ENCODE data around the gene KLHL8. TPM values are rescaled to one million over a fixed set of nuclear protein-coding genes. Genes with fewer than 3 reads are reported as not detected.

Gene KLHL8
- 10 to 100 TPM; 11.0 to 12.0 TPM for total RNA-seq

GRCh38 chr4:87220094-87220822 is at the start of gene KLHL8:
TSS of gene KLHL8 (minus strand) at chr4:87220618. CDS start at chr4:87195539, 25,079 bp downstream.
- CTCF ChIA-PET: interaction anchor here (0.8 to 3.0 kb wide), 11 partner anchors 10 to 286 kb away, joined by 3 to 15 read pairs (median 4); partner anchors contain the start of genes AFF1 and HSD17B11

GRCh38 chr4:87270144-87270543 is 49.7 kb upstream of the KLHL8 start:
- no peak for DNase-seq
- Mint-ChIP-seq H3K27ac (no peak overlapping the region), H3K36me3 (no peaks in the 10 kb centered on the region), H3K27me3 (peaks cover 28% of the 10 kb centered on the region), H3K4me1 (no peaks in the 10 kb centered on the region), H3K9me3 (ENCODE audit: low read depth) (no peaks in the 10 kb centered on the region), H3K4me3 (no peak overlapping the region)
- CTCF ChIA-PET: interaction anchor here (1.0 kb wide), 1 partner anchor 199 kb away, joined by 4 read pairs; no protein-coding TSS in a partner anchor
- no peak for ATAC-seq

More at GRCh38 chr4:87220094-87220822, at the start of gene KLHL8:
- DNase-seq: peak; percentile 92
- peak within 1 kb of the TSS; percentile 93 for H3K27ac Mint-ChIP-seq
- H3K4me1 Mint-ChIP-seq: peaks cover 14% of the 10 kb centered on the region
- H3K27me3 Mint-ChIP-seq: peaks cover 9% of the 10 kb centered on the region
- no peaks in the 10 kb centered on the region for H3K36me3 Mint-ChIP-seq
- no peaks in the 10 kb centered on the region for H3K9me3 Mint-ChIP-seq (ENCODE audit: low read depth)
- peak; percentile 92 for ATAC-seq
- peak within 1 kb of the TSS; percentile 88 for H3K4me3 Mint-ChIP-seq

GRCh38 chr4:87268411-87268810 is 48.0 kb upstream of the KLHL8 start:
- peaks cover 31% of the 10 kb centered on the region for H3K27me3 Mint-ChIP-seq
- no peaks in the 10 kb centered on the region for H3K4me1 Mint-ChIP-seq
- ATAC-seq (no peak), DNase-seq (no peak)
- CTCF ChIA-PET: no interaction called here
- no peak overlapping the region for H3K27ac Mint-ChIP-seq
- H3K36me3 Mint-ChIP-seq: no peaks in the 10 kb centered on the region
- H3K9me3 Mint-ChIP-seq (ENCODE audit: low read depth): no peaks in the 10 kb centered on the region
- H3K4me3 Mint-ChIP-seq: no peak overlapping the region

GRCh38 chr4:87266986-87267385 is 46.6 kb upstream of the KLHL8 start:
- no peak for ATAC-seq

GRCh38 chr4:87262886-87263285 is 42.5 kb upstream of the KLHL8 start:
- CTCF ChIA-PET: no interaction called here
- Mint-ChIP-seq H3K36me3 (no peaks in the 10 kb centered on the region), H3K9me3 (ENCODE audit: low read depth) (no peaks in the 10 kb centered on the region), H3K27ac (no peak overlapping the region), H3K4me1 (no peaks in the 10 kb centered on the region), H3K4me3 (no peak overlapping the region), H3K27me3 (peaks cover 25% of the 10 kb centered on the region)
- DNase-seq (no peak), ATAC-seq (no peak)

More at GRCh38 chr4:87266986-87267385, 46.6 kb upstream of the KLHL8 start:
- Mint-ChIP-seq H3K27ac (no peak overlapping the region), H3K4me3 (no peak overlapping the region), H3K27me3 (peaks cover 26% of the 10 kb centered on the region), H3K36me3 (no peaks in the 10 kb centered on the region), H3K9me3 (ENCODE audit: low read depth) (no peaks in the 10 kb centered on the region), H3K4me1 (no peaks in the 10 kb centered on the region)
- CTCF ChIA-PET: interaction anchor here (0.7 kb wide), 1 partner anchor 678 kb away, joined by 3 read pairs; no protein-coding TSS in a partner anchor
- DNase-seq: no peak

- Mint-ChIP-seq H3K27ac (no peak overlapping the region), H3K9me3 (ENCODE audit: low read depth) (peaks cover 3% of the 10 kb centered on the region)
- CTCF ChIA-PET: no interaction called here
Observed at GRCh38 chr4:87260477-87260876, 40.1 kb upstream of the KLHL8 start.

GRCh38 chr4:87258677-87259076 is 38.3 kb upstream of the KLHL8 start:
- Mint-ChIP-seq H3K36me3 (no peaks in the 10 kb centered on the region), H3K27me3 (peaks cover 13% of the 10 kb centered on the region), H3K4me3 (no peak overlapping the region), H3K27ac (no peak overlapping the region), H3K4me1 (no peaks in the 10 kb centered on the region), H3K9me3 (ENCODE audit: low read depth) (peaks cover 3% of the 10 kb centered on the region)
- no peak for ATAC-seq
- no peak for DNase-seq
- CTCF ChIA-PET: no interaction called here

More at GRCh38 chr4:87260477-87260876, 40.1 kb upstream of the KLHL8 start:
- H3K4me1 Mint-ChIP-seq: no peaks in the 10 kb centered on the region
- no peak overlapping the region for H3K4me3 Mint-ChIP-seq
- DNase-seq: no peak
- H3K36me3 Mint-ChIP-seq: no peaks in the 10 kb centered on the region
- no peak for ATAC-seq
- H3K27me3 Mint-ChIP-seq: peaks cover 20% of the 10 kb centered on the region

DNA sequence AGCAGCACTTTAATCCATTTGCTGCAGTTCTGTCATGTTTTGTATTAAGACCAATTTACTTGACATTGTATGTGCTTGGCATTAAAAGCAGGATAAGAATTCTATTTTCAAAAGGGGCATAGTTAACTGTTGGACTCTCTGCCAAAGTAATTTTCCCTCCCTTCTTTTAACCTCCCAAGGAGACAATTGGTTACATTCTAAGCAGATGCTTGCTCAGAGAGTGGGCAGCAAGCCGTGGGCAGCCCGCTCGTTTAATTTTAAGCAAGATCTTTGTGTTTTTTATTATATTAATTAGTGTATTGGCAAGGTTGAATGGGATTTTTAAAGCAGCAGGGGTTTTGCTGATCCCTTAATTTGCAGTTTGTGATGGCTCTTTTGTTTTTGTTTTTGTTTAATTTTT is 37.1 kb upstream of the KLHL8 start:
- ATAC-seq (no peak), DNase-seq (no peak)
- no peak overlapping the region for H3K27ac Mint-ChIP-seq
- no peaks in the 10 kb centered on the region for H3K4me1 Mint-ChIP-seq
- H3K9me3 Mint-ChIP-seq (ENCODE audit: low read depth): peaks cover 3% of the 10 kb centered on the region
- CTCF ChIA-PET: no interaction called here
- no peaks in the 10 kb centered on the region for H3K36me3 Mint-ChIP-seq
- H3K4me3 Mint-ChIP-seq: no peak overlapping the region
- peaks cover 9% of the 10 kb centered on the region for H3K27me3 Mint-ChIP-seq

DNA sequence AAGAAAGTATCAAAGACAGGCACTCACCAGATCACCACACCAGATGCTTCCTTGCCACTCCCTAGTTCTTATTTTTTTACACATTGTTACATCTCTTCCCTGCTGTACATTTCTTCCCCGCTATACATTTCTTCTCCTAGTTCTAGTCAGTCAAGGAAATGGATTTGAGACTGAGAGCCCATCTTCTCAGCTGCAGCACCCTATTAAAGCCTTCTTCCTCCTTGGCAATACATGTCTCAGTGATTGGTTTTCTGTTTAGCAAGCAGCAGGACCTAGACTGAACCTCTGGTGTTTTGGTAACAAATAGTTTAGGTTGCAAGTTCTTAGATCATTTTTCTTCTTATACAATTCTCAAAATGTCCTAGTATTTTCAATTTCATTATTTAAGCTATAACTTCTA is 35.3 kb upstream of the KLHL8 start:
- ATAC-seq (no peak), DNase-seq (no peak)
- H3K4me1 Mint-ChIP-seq: no peaks in the 10 kb centered on the region
- peaks cover 9% of the 10 kb centered on the region for H3K27me3 Mint-ChIP-seq
- H3K9me3 Mint-ChIP-seq (ENCODE audit: low read depth): peaks cover 3% of the 10 kb centered on the region
- no peaks in the 10 kb centered on the region for H3K36me3 Mint-ChIP-seq
- H3K4me3 Mint-ChIP-seq: no peak overlapping the region
- no peak overlapping the region for H3K27ac Mint-ChIP-seq
- CTCF ChIA-PET: no interaction called here

- Mint-ChIP-seq H3K36me3 (no peaks in the 10 kb centered on the region), H3K27ac (no peak overlapping the region), H3K27me3 (peaks cover 10% of the 10 kb centered on the region), H3K4me3 (no peak overlapping the region), H3K9me3 (ENCODE audit: low read depth) (peaks cover 3% of the 10 kb centered on the region), H3K4me1 (no peaks in the 10 kb centered on the region)
- DNase-seq (no peak), ATAC-seq (no peak)
- CTCF ChIA-PET: no interaction called here
Observed at GRCh38 chr4:87251106-87251505, 30.7 kb upstream of the KLHL8 start.

- ATAC-seq: no peak
- Mint-ChIP-seq H3K4me3 (no peak overlapping the region), H3K36me3 (no peaks in the 10 kb centered on the region), H3K4me1 (no peaks in the 10 kb centered on the region), H3K9me3 (ENCODE audit: low read depth) (no peaks in the 10 kb centered on the region), H3K27me3 (peaks cover 10% of the 10 kb centered on the region), H3K27ac (no peak overlapping the region)
- CTCF ChIA-PET: no interaction called here
- DNase-seq: no peak
Observed at GRCh38 chr4:87250294-87250693, 29.9 kb upstream of the KLHL8 start.

- Mint-ChIP-seq H3K27ac (no peak overlapping the region), H3K9me3 (ENCODE audit: low read depth) (no peaks in the 10 kb centered on the region), H3K4me1 (no peaks in the 10 kb centered on the region), H3K4me3 (no peak overlapping the region), H3K27me3 (peaks cover 13% of the 10 kb centered on the region), H3K36me3 (no peaks in the 10 kb centered on the region)
- CTCF ChIA-PET: no interaction called here
- ATAC-seq: no peak
- DNase-seq: no peak
Observed at GRCh38 chr4:87249332-87250019, 29.1 kb upstream of the KLHL8 start.

- CTCF ChIA-PET: no interaction called here
- Mint-ChIP-seq H3K4me3 (no peak overlapping the region), H3K9me3 (ENCODE audit: low read depth) (peaks cover 12% of the 10 kb centered on the region), H3K27ac (no peak overlapping the region), H3K4me1 (no peaks in the 10 kb centered on the region), H3K36me3 (peaks cover 8% of the 10 kb centered on the region), H3K27me3 (peaks cover 38% of the 10 kb centered on the region)
- DNase-seq (no peak), ATAC-seq (no peak)
Observed at GRCh38 chr4:87243426-87244053, 23.1 kb upstream of the KLHL8 start.
